Colonic mucosa (tissue), 4 donors: ENCODE measurements around the gene SMG9. TPM values are rescaled to one million over a fixed set of nuclear protein-coding genes. Genes with fewer than 3 reads are reported as not detected.
"Not testable (repeated sequence)": the region's sequence is repeated elsewhere in the genome, so short reads cannot be mapped to it uniquely, and the experiment has no call there.

Source experiments
- DNase-seq: peaks from one replicate; pipeline ENCODE4 v3.0.0-alpha.2; 2020
- H3K27ac ChIP-seq: fragments of 200-600 bp; one replicate; pipeline ENCODE4 v1.8.0; 2021
- H3K27me3 ChIP-seq: fragments of 200-600 bp; one replicate; pipeline ENCODE4 v1.8.0; 2021
- H3K36me3 ChIP-seq: fragments of 200-600 bp; one replicate; pipeline ENCODE4 v1.8.0; 2021
- H3K4me1 ChIP-seq: fragments of 200-600 bp; one replicate; pipeline ENCODE4 v1.8.0; 2021; ENCODE audit warnings: mild to moderate bottlenecking
- H3K4me3 ChIP-seq: fragments of 200-600 bp; one replicate; pipeline ENCODE4 v1.8.0; 2021
- H3K9ac ChIP-seq, 2 donors: one replicate each; pipeline ENCODE4 v1.7.0; 2013; ENCODE audit warnings: control low read depth in 2 of 2, low read depth in 2 of 2, low read length in 2 of 2
- H3K9me3 ChIP-seq: fragments of 200-600 bp; one replicate; pipeline ENCODE4 v1.8.0; 2021
- intact Hi-C: fragments of 100-400 bp; cut with DNase I; formaldehyde crosslinking; loops from one replicate; pipeline ENCODE4 v1.14.1; 2022
- total RNA-seq, 2 donors: library from RNA; stranded (reverse); fragmentation: NEBNext Ultra II Directional in 1 of 2; extraction: Animal tissue kit (Norgen Biotek cat#: 25700) in 1 of 2; gene quantifications; one replicate each; pipeline ENCODE4 v1.2.1, GENCODE V29; 2021
- TF ChIP-seq, protein P1 (sequence below): fragments of 200-600 bp; IDR thresholded peaks from one replicate; pipeline ENCODE4 v1.8.0; 2022; ENCODE audit warnings: antibody characterized with exemption, mild to moderate bottlenecking
- donor health status: healthy.
- donor health status: DM: no; HTN: no; CAD: no.
- donor health status: DM: no; HTN: no; CAD: no.

The SMG9 gene
- total RNA-seq, 2 donors from 2014 or later, result 30.1 to 66.6 TPM

DNA sequence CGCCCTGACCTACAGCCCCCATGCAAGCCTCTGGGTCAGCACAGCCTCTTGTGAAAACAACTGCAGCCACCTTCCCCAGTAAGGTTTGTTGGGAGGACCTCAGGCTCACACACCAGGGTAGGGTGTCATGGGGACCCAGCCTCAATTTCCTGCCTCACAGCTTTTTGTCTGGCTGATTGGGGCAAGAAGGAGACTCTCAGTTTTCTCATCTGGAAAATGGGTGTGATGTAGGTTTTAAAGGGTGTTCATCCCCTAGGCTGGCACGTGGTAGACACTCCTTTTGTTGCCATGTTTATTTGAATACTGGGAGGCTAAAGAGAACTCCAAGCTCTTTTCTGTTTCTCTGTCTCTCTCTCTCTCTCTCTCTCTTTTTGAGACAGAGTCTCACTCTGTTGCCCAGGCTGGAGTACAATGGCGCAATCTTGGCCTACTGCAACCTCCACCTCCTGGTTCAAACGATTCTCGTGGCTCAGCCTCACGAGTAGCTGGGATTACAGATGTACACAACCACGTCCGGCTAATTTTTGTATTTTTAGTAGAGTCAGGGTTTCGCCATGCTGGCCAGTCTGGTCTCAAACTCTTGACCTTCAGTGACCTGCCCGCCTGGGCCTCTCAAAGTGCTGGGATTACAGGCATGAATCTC lies 66.6 kb downstream of the SMG9 start:
- Histone ChIP-seq H3K36me3 (no peaks in the 10 kb centered on the region), H3K9me3 (no peaks in the 10 kb centered on the region), H3K4me3 (no peak overlapping the region), H3K4me1 (no peaks in the 10 kb centered on the region), H3K9ac (no peak overlapping the region), H3K27me3 (no peaks in the 10 kb centered on the region), H3K27ac (no peak overlapping the region)
- no peak for DNase-seq
- TF ChIP-seq, protein P1, sequence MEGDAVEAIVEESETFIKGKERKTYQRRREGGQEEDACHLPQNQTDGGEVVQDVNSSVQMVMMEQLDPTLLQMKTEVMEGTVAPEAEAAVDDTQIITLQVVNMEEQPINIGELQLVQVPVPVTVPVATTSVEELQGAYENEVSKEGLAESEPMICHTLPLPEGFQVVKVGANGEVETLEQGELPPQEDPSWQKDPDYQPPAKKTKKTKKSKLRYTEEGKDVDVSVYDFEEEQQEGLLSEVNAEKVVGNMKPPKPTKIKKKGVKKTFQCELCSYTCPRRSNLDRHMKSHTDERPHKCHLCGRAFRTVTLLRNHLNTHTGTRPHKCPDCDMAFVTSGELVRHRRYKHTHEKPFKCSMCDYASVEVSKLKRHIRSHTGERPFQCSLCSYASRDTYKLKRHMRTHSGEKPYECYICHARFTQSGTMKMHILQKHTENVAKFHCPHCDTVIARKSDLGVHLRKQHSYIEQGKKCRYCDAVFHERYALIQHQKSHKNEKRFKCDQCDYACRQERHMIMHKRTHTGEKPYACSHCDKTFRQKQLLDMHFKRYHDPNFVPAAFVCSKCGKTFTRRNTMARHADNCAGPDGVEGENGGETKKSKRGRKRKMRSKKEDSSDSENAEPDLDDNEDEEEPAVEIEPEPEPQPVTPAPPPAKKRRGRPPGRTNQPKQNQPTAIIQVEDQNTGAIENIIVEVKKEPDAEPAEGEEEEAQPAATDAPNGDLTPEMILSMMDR, result no peak
- intact Hi-C loops, result no loop called here

DNA sequence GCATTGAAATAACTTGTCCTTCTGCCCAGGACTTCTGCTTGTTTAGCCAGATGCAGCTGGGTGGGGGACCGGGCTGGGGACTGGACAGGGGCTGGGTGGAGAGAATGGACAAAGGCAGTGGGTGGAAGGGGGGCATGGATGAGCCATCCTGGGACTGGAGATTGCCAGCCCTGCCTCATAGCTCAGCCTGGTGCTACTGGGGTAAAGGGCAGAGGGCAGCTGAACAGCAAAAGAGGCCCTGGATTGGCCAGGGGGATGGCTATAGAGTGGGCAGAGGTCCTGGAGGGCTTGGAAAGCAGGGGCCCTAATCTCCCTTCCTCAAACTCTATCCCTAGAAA lies 67.1 kb downstream of the SMG9 start:
- Histone ChIP-seq H3K4me3 (no peak overlapping the region), H3K36me3 (no peaks in the 10 kb centered on the region), H3K27me3 (no peaks in the 10 kb centered on the region), H3K4me1 (no peaks in the 10 kb centered on the region), H3K27ac (no peak overlapping the region), H3K9ac (peak overlapping the region in 1 of 2 donors; percentile 2), H3K9me3 (no peaks in the 10 kb centered on the region)
- TF ChIP-seq, protein P1, result no peak
- intact Hi-C loops, result no loop called here
- no peak for DNase-seq

DNA sequence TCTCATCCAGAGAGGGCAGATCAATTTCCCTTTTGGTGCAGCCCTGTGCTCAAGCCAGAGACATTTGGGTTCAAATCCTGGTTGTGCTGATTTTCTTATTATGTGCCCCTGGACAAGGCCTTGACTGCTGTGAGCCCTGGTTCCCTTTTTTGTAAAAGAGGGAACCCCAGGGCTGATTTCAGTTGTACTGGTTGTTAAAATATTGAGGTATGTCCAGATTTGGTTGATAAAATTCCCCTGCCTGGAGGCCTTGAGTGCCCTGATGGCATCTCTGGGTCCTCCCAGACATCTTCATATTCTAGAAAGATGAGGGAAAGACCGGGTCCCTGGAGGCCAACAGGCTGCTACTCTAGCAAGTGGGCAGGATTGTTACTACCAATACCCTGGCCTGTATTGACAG lies 70.4 kb downstream of the SMG9 start:
- intact Hi-C loops, result no loop called here
- H3K27ac ChIP-seq, result no peak overlapping the region
- H3K9me3 ChIP-seq, result no peaks in the 10 kb centered on the region
- H3K9ac ChIP-seq, result no peak overlapping the region
- no peaks in the 10 kb centered on the region for H3K4me1 ChIP-seq
- H3K4me3 ChIP-seq, result no peak overlapping the region
- DNase-seq, result no peak
- no peaks in the 10 kb centered on the region for H3K27me3 ChIP-seq
- no peaks in the 10 kb centered on the region for H3K36me3 ChIP-seq
- TF ChIP-seq, protein P1, result no peak

DNA sequence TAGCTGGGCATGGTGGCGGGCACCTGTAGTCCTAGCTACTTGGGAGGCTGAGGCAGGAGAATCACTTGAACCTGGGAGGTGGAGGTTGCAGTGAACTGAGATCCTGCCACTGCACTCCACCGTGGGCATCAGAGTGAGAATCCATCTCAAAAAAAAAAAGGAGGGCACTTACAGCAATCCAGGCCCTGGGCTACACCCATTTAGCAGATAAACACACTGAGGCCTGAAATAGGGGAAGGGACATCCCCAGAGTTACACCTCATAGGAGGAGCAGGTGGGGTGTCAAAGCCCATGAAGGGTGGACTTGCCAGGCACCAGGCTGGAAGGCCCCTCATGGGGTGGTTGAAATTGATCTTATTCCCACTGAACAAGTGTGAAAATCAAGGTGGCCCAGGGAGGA lies 70.9 kb downstream of the SMG9 start:
- Histone ChIP-seq H3K9me3 (no peaks in the 10 kb centered on the region), H3K27me3 (no peaks in the 10 kb centered on the region), H3K4me1 (no peaks in the 10 kb centered on the region), H3K4me3 (no peak overlapping the region), H3K36me3 (no peaks in the 10 kb centered on the region), H3K27ac (no peak overlapping the region), H3K9ac (no peak overlapping the region)
- intact Hi-C loops, result no loop called here
- TF ChIP-seq, protein P1, result no peak
- DNase-seq, result no peak

DNA sequence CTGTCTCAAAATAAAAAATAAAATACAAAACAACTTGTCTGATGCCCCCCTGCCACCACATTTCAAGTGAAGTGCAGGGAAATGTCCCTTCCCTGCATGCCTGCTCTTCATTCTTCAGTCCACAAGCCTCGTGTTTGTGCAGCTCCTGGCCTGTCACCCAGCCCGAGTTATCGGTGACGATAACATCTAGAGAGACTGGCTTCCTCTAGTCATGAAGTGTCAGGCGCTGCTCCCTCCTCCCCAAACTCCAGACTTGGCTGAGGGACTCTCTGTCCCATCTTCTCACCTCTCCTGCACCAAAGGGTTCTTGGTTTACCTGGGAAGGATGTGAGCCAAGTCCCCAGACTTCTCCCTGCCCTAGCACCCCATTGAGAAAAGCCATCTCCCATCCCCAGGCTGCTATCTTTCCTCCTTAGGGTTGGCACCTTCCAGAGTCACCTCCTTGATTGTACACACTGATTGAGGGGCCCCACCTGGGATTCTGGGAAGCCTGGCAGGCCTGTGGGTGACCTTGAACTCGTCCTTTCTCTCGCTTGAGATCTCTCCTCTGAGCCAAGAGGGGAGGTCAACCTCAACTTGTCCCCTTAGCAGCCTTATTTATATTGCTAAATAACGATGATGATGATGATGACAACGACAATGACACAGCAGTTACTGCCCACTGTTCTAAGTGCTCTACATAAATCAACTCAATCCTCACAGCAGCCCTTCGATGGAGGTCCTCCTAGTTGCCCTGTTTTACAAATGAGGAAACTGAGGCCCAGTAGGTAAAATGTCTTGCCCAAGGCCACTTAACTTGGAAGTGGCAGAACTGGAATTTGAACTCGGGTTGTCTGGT lies 71.7 kb downstream of the SMG9 start:
- no peaks in the 10 kb centered on the region for H3K36me3 ChIP-seq
- intact Hi-C loops, result no loop called here
- H3K4me3 ChIP-seq, result no peak overlapping the region
- H3K9me3 ChIP-seq, result no peaks in the 10 kb centered on the region
- no peak overlapping the region for H3K27ac ChIP-seq
- TF ChIP-seq, protein P1, result no peak
- no peaks in the 10 kb centered on the region for H3K27me3 ChIP-seq
- H3K4me1 ChIP-seq, result no peaks in the 10 kb centered on the region
- H3K9ac ChIP-seq, result no peak overlapping the region
- DNase-seq, result no peak

DNA sequence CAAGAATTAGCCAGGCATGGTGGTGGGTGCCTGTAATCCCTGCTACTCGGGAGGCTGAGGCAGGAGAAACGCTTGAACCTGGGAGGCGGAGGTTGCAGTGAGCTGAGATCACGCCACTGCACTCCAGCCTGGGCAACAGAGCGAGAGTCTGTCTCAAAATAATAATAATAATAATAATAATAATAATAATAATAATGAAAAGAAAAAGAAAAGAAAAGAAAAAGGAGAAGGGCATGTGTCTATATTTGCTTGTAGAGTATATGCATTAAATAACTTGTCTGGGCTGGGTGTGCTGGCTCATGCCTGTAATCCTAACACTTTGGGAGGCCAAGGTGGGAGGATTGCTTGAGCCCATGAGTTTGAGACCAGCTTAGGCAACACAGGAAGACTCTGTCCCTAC lies 72.5 kb downstream of the SMG9 start:
- H3K4me1 ChIP-seq, H3K9ac ChIP-seq, H3K4me3 ChIP-seq, DNase-seq, H3K36me3 ChIP-seq, H3K27ac ChIP-seq, H3K27me3 ChIP-seq, intact Hi-C loops, H3K9me3 ChIP-seq: not testable (repeated sequence)
